Measurements from ENCODE around the gene FUNDC2.

The FUNDC2 gene

DNA sequence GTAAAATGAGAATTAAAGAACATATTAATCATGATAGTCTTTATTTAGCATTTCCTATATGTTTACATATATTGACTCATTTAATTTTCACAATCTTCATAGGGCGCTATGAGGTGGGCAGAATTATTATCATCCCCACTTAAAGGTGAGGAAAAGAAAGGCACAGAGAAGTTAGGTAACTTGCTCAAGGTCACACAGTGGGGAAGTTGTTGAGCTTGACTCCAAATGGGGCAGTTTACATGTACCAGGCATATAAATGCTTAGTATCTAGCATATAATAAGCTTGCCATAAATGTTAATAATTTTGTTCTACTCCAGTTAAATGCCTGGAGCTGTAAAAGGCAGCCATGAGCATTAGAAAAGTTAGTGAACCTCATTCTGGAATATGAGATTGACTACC lies 42.8 kb downstream of the FUNDC2 start:
- no peak for DNase-seq (ENCODE audit: low read depth)

- no peak for DNase-seq (ENCODE audit: low read depth)
Measured at GRCh38 chrX:155070038-155070437, 43.4 kb downstream of the FUNDC2 start.

GRCh38 chrX:155070663-155070974 lies 44.0 kb downstream of the FUNDC2 start:
- DNase-seq (ENCODE audit: low read depth): no peak

- no peak for DNase-seq (ENCODE audit: low read depth)
Measured at GRCh38 chrX:155070975-155071693, 44.5 kb downstream of the FUNDC2 start, which contains the start of the genes BRCC3, CMC4 and MTCP1. Gene BRCC3 (plus strand): TSS chrX:155071508. CDS start chrX:155071528, 20 bp downstream. Gene CMC4 (minus strand): TSS chrX:155071136. CDS start chrX:155064023, 7,113 bp downstream. Gene MTCP1 (minus strand): TSS chrX:155071136. CDS start chrX:155066010, 5,126 bp downstream.

GRCh38 chrX:155071694-155072280 lies 45.1 kb downstream of the FUNDC2 start:
- no peak for DNase-seq (ENCODE audit: low read depth)

DNA sequence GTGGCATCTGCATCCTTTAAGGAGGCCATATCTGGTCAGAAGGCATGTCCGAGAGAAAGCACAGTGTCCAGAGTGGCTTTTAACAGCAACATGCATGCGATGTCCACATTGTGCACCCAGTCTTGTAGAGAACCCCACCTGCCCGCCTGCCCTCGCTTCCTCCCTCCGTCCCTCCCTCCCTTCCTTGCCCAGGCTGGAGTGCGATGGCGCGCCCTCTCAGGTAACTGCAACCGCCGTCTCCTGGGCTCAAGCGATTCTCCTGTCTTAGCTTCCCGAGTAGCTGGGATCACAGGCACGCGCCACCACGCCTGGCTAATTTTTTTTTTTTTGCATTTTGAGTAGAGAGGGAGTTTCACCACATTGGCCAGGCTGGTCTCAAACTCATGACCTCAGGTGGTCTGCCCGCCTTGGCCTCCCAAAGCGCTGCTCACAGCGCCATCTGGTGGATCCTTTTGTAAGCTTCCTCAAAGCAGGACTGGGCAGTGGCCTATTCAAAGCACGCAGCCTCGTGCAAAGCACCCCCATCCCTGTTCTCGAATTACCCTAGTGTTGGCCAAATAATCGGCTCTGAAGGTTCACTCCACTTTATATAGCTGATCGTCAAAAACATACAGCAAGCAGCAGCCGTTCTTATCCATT lies 59.7 kb downstream of the FUNDC2 start:
- no peak for DNase-seq (ENCODE audit: low read depth)

- DNase-seq (ENCODE audit: low read depth): no peak
Measured at GRCh38 chrX:155086961-155087735, 60.5 kb downstream of the FUNDC2 start.

DNA sequence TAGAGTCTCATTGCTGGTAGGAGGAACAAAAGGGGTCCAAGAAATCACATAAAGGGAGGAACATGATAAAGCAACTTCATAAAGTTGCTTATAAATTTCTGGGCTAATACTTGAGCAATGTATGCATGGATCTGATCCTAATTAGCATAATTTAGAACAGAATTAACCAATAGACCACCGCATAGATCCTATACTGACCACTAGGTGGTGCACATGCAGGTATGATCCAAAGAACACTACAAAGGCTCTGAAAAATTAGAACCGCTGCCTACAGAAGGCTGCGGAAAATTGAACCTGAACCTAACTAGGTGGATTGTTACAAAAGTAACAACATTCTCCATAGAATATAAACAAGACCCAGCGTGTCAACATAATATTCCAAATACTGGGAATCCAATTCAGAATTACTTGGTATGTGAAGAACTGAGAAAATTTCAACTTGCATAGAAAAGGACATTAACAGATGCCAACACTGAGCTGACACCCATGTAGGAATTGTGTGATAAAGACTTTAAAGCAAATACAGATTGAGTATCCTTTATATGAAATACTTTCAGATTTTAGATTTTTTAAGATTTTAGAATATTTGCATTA lies 67.9 kb downstream of the FUNDC2 start:
- no peak for DNase-seq (ENCODE audit: low read depth)

GRCh38 chrX:155105919-155106318 lies 79.3 kb downstream of the FUNDC2 start:
- no peak for DNase-seq (ENCODE audit: low read depth)

- DNase-seq (ENCODE audit: low read depth): no peak
Measured at GRCh38 chrX:155108427-155108826, 81.8 kb downstream of the FUNDC2 start.
